HT-29 (cell line): ENCODE measurements around the gene CLDN16. TPM values are rescaled to one million over a fixed set of nuclear protein-coding genes. Genes with fewer than 3 reads are reported as not detected.

Experiments used
- DNase-seq: peaks from one replicate; pipeline ENCODE4 v3.0.0-alpha.2; 2015; ENCODE audit warnings: low spot score
- total RNA-seq: library from RNA; depleted of rRNA; stranded (reverse); fragments of >200 nt; shearing (Covaris generic); gene quantifications from 2 replicates; pipeline ENCODE4 v1.2.3, GENCODE V29; 2014; rRNA removed

Gene CLDN16
- total RNA-seq, 1 experiment from 2014 or later: not detected

GRCh38 chr3:190435618-190436017 lies 47.7 kb downstream of the CLDN16 start:
- no peak for DNase-seq

GRCh38 chr3:190436331-190436730 lies 48.4 kb downstream of the CLDN16 start:
- DNase-seq: no peak

GRCh38 chr3:190442240-190442639 lies 54.3 kb downstream of the CLDN16 start:
- no peak for DNase-seq

- peak; percentile 49 for DNase-seq
Measured at GRCh38 chr3:190443257-190443656, 55.3 kb downstream of the CLDN16 start.

GRCh38 chr3:190444006-190444405 lies 56.0 kb downstream of the CLDN16 start:
- DNase-seq: no peak

GRCh38 chr3:190444576-190445145 lies 56.7 kb downstream of the CLDN16 start:
- no peak for DNase-seq

- no peak for DNase-seq
Measured at GRCh38 chr3:190446573-190447279, 58.8 kb downstream of the CLDN16 start.

- no peak for DNase-seq
Measured at GRCh38 chr3:190448256-190448655, 60.3 kb downstream of the CLDN16 start.

- no peak for DNase-seq
Measured at GRCh38 chr3:190449801-190450200, 61.8 kb downstream of the CLDN16 start, which contains the start of gene TMEM207. TSS of gene TMEM207 (minus strand) at chr3:190449901. CDS start at chr3:190449809, 92 bp downstream.

GRCh38 chr3:190455828-190456227 lies 67.9 kb downstream of the CLDN16 start:
- DNase-seq: no peak

- no peak for DNase-seq
Measured at GRCh38 chr3:190456770-190457169, 68.8 kb downstream of the CLDN16 start.

GRCh38 chr3:190458040-190458439 lies 70.1 kb downstream of the CLDN16 start:
- no peak for DNase-seq

Other genes starting within 250 kb of the CLDN16 start
- 11.4 and 14.2 TPM in 2 replicates for gene CLDN1, start 65.7 kb upstream of the CLDN16 start, total RNA-seq
- gene TMEM207, start 61.7 kb downstream of the CLDN16 start, total RNA-seq: not detected in 2 replicates
- 3.5 and 6.0 TPM in 2 replicates for gene IL1RAP, start 125.9 kb downstream of the CLDN16 start, total RNA-seq